Umbilical cord (tissue), 2 donors: ENCODE data around the gene EFNA3. TPM values are rescaled to one million over a fixed set of nuclear protein-coding genes. Genes with fewer than 3 reads are reported as not detected.

Experiments
- DNase-seq: peaks from one replicate; pipeline ENCODE4 v3.0.0-alpha.2; 2015; ENCODE audit warnings: low spot score
- total RNA-seq: library from RNA; depleted of rRNA; stranded (reverse); fragments of >200 nt; gene quantifications from one replicate; pipeline ENCODE4 v1.2.3, GENCODE V29; 2014; ENCODE audit warnings: low replicate concordance; ENCODE audit not compliant: insufficient read depth

The EFNA3 gene, protein sequence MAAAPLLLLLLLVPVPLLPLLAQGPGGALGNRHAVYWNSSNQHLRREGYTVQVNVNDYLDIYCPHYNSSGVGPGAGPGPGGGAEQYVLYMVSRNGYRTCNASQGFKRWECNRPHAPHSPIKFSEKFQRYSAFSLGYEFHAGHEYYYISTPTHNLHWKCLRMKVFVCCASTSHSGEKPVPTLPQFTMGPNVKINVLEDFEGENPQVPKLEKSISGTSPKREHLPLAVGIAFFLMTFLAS
- total RNA-seq = 0.72 TPM

DNA sequence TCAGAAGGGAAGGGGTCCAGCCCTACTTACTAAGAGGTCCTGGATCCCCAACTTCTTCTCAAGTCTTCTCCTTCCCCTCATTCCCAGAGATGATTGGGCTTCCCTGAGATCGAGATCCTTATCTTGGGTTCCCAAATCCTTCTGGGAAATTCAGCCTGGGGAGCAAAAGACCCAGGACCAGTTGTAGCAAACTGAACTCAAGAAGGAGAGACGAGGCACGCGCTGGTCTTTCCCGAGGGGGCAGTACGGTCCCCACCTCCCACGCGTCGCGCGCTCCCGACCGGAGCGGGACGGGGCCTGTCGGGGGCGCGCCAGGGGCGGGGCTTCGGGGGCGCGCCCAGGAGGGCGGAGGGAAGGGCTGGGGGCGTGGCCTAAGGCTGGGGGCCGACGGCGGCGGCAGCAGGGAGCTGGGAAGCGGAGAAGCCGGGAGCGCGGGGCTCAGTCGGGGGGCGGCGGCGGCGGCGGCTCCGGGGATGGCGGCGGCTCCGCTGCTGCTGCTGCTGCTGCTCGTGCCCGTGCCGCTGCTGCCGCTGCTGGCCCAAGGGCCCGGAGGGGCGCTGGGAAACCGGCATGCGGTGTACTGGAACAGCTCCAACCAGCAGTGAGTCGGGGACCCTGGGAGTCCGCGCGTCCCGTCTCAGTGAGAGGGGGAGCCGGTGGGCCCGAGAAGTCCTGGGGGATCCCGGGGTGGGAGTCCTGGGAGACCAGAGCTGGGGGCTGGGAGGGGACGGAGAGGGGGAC is at the start of gene EFNA3:
TSS of gene EFNA3 (plus strand) at position 369 of the 741 bp plus-strand sequence. CDS start at position 474, 105 bp downstream.
- peak; percentile 60 for DNase-seq

DNA sequence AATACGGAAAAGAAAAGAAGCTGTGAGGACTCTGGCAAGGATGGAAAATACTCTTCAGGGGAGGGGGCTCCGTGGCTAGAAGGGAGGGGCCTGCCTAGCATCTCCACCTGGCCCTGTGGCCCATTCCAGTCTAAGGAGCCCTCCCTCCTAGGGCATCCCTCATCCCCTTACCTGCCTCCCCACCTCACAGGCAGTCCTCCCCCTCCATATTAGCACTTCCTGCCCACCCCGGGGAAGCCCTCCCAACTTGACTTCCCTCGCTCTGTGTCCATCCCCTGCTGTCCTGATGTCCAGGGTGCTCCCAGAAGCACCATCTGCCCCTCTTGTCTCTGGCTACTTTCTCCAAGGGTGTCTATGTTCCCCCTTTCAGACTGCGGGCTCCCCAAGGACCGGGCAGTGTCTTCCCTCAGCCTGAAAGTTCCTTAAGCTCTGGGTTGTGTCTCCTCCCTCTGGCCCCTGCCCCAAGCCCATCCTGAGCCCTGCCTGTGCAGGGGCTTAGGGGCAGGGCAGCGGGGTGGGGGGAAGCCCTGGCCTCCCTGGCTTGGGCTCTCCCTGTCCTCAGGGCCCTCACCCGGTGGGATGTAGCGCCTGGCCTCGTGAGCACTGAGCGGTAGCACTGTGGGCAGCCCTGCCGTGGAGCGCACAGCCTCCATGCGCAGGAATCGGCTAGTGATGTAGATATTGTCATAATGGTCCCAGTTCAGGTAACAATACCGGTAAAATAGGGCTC is 49.0 kb upstream of the EFNA3 start:
- DNase-seq = no peak

- no peak for DNase-seq
Observed at GRCh38 chr1:155030243-155030795, 48.3 kb upstream of the EFNA3 start.

GRCh38 chr1:155030899-155031298 is 47.7 kb upstream of the EFNA3 start:
- no peak for DNase-seq

DNA sequence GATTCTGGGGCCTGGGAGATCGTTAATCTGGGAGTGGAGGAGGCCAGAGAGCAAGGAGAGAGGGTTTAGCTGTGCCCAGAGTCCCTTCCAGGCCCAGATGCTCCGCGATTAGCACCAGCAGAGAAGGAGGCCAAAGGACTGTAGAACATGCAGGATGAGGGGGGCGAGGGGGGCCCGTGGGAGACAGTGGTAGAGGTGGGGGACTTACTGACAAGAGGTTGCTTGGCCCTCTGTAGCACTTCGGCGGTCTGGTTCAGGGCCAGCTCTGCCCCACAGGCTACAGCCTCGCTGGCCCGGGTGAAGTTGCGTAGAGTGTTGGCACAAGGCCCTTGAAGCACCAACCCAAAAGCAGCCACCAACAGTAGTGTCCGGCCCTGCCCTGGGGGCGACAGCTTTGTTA is 45.8 kb upstream of the EFNA3 start:
- DNase-seq = no peak

DNA sequence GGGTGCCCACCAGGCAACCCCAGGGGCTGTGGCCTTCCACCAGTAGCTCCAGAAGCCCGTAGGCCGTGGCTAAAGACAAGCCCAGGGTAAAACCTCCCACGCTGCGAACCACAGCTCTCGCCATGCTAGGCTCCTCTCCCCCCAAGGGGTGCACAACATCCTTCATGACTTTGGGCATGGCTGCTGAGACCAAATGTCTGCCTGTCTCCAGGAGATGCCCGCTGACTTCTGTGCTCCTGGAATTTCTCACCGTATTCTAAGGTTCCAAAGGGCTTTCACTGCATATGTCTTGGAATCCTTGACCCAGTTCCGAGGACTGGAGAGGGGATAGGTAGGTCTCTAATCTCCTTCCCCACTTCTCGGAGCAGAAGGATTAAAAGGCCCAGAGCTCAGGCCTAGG is 45.1 kb upstream of the EFNA3 start, which contains the start of the genes DCST1 and DCST2:
TSS of gene DCST1 (plus strand) at position 301 of the 400 bp plus-strand sequence. CDS start 213 bp downstream, outside the sequence.
TSS of gene DCST2 (minus strand) at position 258 of the 400 bp plus-strand sequence. CDS start at position 178, 80 bp downstream.
- no peak for DNase-seq

GRCh38 chr1:155034318-155035208 is 44.1 kb upstream of the EFNA3 start:
- DNase-seq = no peak

DNA sequence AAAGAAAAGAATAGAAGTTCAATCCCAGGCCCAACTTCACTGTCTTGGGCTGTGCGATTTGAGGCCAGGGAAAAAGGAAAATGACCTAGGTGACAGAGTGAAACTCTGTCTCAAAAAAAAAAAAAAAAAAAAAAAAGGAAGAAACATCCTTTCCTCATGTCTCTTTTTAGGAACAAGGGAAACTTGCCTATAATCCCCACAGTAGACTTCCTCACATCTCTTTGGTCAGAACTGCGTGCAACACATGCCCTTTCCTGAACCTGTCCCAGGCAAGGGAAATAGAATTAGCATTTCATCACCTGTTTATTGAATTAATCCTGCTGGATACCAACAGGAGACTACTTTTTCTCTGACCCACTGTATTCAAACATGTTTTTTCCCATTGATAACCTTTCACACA is 42.7 kb upstream of the EFNA3 start:
- DNase-seq = no peak

- DNase-seq = no peak
Observed at GRCh38 chr1:155037043-155037442, 41.6 kb upstream of the EFNA3 start.

- no peak for DNase-seq
Observed at GRCh38 chr1:155037851-155038441, 40.7 kb upstream of the EFNA3 start.

GRCh38 chr1:155038602-155039307 is 39.9 kb upstream of the EFNA3 start:
- no peak for DNase-seq

GRCh38 chr1:155039308-155039669 is 39.3 kb upstream of the EFNA3 start:
- DNase-seq = no peak

DNA sequence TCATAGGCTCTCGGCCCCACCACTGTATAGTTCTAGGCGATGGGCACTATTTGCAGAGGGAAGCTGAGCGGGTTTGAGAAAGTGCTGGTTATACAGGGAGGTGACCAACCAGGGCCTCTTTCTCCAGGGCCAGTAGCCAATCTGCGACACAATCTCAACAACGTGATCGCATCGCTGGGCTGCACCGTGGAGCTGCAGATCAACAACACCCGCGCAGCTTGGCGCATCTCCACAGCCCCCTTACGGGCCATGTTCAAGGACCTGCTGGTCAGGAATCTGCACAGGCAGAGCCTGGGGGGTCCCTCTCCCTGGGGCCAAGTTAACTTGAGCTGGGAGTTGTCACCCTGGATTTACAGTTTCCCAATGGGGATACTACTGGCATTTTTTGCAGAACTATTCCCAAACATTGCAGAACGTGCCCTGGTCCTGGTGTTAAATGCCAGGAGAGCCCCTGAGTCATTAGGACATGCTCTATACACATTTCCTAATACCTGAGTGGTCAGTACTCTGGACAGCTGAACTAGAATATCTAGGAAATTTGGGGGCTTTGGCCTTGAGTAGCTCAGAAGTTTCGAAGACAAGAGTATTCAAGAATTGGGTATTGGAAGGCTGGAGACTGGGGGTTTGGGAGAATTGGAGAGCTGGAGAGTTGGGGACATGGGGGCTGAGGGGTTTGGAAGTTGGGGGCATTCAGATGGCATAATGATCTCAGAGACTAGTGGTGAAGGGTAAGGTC is 38.1 kb upstream of the EFNA3 start:
- DNase-seq = no peak

DNA sequence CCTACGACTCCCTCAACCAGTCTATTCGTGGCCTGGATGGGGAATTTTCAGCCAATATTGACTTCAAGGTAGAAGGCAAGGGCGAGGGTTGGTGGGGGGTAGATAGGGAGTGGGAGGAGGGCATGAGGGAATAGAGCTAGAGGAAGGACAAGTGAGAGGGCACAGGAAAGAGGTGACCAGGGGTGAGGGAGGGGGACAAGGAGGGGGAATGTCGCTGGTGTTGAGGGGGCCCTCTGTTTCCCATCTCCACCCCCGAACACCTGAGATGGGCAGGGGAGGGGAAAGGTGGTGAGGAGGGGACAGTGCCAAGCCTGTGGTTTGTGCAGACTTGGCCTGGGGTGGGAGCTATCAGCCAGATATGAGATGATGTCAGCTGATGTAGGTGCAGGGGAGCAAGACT is 35.8 kb upstream of the EFNA3 start:
- DNase-seq = no peak

- no peak for DNase-seq
Observed at GRCh38 chr1:155043301-155043702, 35.3 kb upstream of the EFNA3 start.

- no peak for DNase-seq
Observed at GRCh38 chr1:155043793-155044192, 34.8 kb upstream of the EFNA3 start.

- no peak for DNase-seq
Observed at GRCh38 chr1:155044365-155044764, 34.3 kb upstream of the EFNA3 start.

DNA sequence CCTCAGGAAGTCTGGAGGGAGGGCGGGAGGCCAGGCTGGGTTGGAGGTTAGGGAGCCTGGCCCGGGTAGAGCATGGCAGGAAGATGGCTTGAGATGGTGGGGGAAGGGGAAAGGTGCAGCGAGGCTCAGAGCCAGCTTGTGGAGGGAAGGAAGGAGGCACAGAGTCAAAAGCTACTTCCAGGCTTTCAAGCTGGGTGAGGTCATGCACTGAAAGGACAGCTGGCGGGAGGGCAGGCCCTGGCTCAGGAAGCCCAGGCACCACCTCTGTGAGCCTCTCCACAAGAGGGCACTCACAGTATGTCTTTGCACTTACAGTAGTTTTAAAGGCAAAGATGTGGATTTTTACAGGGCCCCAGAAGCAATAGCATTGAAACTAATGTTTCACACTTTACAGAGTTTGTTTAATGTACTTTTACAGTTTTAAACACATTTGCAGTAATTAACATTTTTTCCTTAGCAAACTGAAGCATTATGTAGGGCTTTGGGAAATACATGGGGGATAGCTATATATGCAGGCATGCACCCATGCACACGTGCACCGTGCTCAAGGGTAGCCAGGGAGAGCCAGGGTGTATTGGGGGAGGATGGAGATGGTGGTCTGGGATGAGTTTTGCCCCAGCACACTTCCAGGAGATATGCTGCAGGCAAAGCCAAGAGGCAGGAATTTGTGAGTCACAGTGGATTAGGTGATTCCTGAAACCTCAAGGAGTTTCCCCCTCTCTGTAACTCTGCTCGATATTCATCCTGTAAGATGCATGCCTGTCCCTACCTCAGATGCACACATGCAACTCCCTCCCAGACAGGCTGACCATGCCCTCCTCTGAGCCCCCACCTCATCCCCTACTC is 33.6 kb upstream of the EFNA3 start:
- DNase-seq = peak; percentile 86
